ENCODE measurements around the gene NLGN3.
A peak's percentile ranks its signal among the peaks of the same experiment; 100 is the strongest.

The NLGN3 gene

GRCh38 chrX:71128166-71128833, 16.3 kb upstream of the NLGN3 start:
- Histone ChIP-seq H3K27me3 (ENCODE audit: control insufficient read depth, insufficient read depth, low read length) (no peaks in the 10 kb centered on the region), H3K36me3 (ENCODE audit: control insufficient read depth, insufficient read depth, low read length) (no peaks in the 10 kb centered on the region)

GRCh38 chrX:71128915-71129765, 15.5 kb upstream of the NLGN3 start:
- Histone ChIP-seq H3K79me2 (no peaks in the 10 kb centered on the region), H3K36me3 (ENCODE audit: control insufficient read depth, insufficient read depth, low read length) (no peaks in the 10 kb centered on the region), H3K4me1 (no peaks in the 10 kb centered on the region), H3K4me3 (ENCODE audit: low read depth, low read length) (no peak overlapping the region), H3K9ac (no peak overlapping the region), H3K27ac (no peak overlapping the region), H3K4me2 (ENCODE audit: low read length) (no peak overlapping the region), H3K9me3 (ENCODE audit: control insufficient read depth, low read length) (no peaks in the 10 kb centered on the region), H3K27me3 (ENCODE audit: control insufficient read depth, insufficient read depth, low read length) (no peaks in the 10 kb centered on the region), H2AFZ (no peak overlapping the region)
- TF ChIP-seq CTCF (IDR thresholded peaks at IDR 0.05) = peak; percentile 81

More at GRCh38 chrX:71128166-71128833, 16.3 kb upstream of the NLGN3 start:
- no peak overlapping the region for H3K4me3 ChIP-seq (ENCODE audit: low read depth, low read length)
- H3K4me1 ChIP-seq = no peaks in the 10 kb centered on the region
- H3K79me2 ChIP-seq = no peaks in the 10 kb centered on the region
- no peak overlapping the region for H3K9ac ChIP-seq
- no peak overlapping the region for H3K27ac ChIP-seq
- no peak overlapping the region for H2AFZ ChIP-seq
- no peaks in the 10 kb centered on the region for H3K9me3 ChIP-seq (ENCODE audit: control insufficient read depth, low read length)
- TF ChIP-seq CTCF (IDR thresholded peaks at IDR 0.05) = no peak
- H3K4me2 ChIP-seq (ENCODE audit: low read length) = no peak overlapping the region

GRCh38 chrX:71131510-71131909, 13.1 kb upstream of the NLGN3 start:
- Histone ChIP-seq H3K4me3 (ENCODE audit: low read depth, low read length) (no peak overlapping the region), H3K9ac (no peak overlapping the region), H3K27me3 (ENCODE audit: control insufficient read depth, insufficient read depth, low read length) (no peaks in the 10 kb centered on the region), H3K9me3 (ENCODE audit: control insufficient read depth, low read length) (no peaks in the 10 kb centered on the region), H3K4me2 (ENCODE audit: low read length) (no peak overlapping the region), H3K4me1 (no peaks in the 10 kb centered on the region), H3K27ac (no peak overlapping the region), H2AFZ (no peak overlapping the region), H3K36me3 (ENCODE audit: control insufficient read depth, insufficient read depth, low read length) (no peaks in the 10 kb centered on the region), H3K79me2 (no peaks in the 10 kb centered on the region)
- TF ChIP-seq CTCF (IDR thresholded peaks at IDR 0.05) = no peak

GRCh38 chrX:71140440-71140839, 4.2 kb upstream of the NLGN3 start:
- Histone ChIP-seq H3K27me3 (ENCODE audit: control insufficient read depth, insufficient read depth, low read length) (no peaks in the 10 kb centered on the region), H2AFZ (no peak overlapping the region), H3K9me3 (ENCODE audit: control insufficient read depth, low read length) (no peaks in the 10 kb centered on the region), H3K9ac (no peak overlapping the region), H3K36me3 (ENCODE audit: control insufficient read depth, insufficient read depth, low read length) (no peaks in the 10 kb centered on the region), H3K27ac (no peak overlapping the region), H3K79me2 (no peaks in the 10 kb centered on the region), H3K4me2 (ENCODE audit: low read length) (no peak overlapping the region), H3K4me3 (ENCODE audit: low read depth, low read length) (no peak overlapping the region), H3K4me1 (peaks cover 9% of the 10 kb centered on the region)
- TF ChIP-seq CTCF (IDR thresholded peaks at IDR 0.05) = no peak

Measured in parathyroid adenoma (tissue), 2 donors.